GM18870 (cell line): ENCODE measurements around the gene CFAP57.

Experiments
- ATAC-seq: cut with Tn5 transposase; IDR thresholded peaks from one replicate; pipeline ENCODE4 v1.9.1; 2021; ENCODE audit warnings: moderate library complexity; ENCODE audit not compliant: unreplicated experiment

CFAP57 gene

DNA sequence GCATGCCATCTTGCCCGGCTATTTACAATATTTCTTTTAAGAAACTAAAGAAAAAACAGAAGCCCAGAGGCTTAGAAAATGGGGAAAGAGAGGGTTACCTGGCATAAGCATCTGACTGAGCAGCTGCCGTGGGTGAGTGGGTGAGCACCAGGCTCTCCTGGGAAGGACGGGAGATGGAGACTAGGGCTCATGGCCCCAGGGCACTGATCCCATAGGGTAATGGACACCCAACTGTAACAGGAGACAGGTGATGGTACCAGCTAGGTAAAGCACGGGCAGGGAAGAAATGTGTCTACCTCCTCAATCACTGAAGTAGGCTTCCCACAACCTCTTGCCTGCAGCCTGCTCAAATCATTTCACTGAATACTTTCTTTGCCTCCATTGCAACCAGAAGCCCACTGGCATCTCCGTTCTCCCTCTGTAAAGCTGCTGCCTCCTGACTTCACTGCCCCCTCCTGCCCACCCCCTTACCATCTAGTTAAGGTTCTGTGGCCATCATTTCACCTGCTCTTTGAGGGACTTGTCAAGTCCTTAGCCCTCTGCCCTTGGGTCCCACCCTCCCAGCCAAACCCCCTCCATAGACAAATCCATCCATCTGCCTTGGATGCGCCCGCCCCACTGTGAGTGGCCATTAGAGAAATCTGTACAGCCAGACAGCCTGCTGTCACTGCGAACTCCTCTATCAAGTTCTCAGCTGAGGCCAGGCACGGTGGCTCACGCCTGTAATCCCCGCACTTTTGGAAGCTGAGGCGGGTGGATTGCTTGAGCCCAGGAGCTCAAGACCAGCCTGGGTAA lies 103.9 kb downstream of the CFAP57 start:
- ATAC-seq = no peak

DNA sequence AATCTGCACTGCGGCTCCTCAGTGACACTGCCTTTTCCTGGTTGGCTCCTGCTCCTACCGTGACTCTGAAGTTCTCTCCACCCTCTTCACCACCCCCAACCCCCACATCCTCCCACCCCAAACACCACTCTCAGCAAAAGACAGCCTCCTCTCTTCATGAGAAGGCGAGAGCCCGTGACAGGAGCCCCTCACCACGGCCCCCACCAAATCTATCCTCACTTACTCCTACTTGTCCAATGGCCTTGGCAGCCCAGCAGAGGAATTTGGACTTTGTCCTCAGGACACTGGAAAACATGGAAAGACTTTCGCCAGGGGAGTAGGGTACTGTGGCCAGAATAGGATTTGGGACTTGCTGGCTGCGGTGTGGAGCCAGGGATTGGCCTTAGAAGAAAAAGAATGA lies 104.5 kb downstream of the CFAP57 start:
- ATAC-seq = no peak

DNA sequence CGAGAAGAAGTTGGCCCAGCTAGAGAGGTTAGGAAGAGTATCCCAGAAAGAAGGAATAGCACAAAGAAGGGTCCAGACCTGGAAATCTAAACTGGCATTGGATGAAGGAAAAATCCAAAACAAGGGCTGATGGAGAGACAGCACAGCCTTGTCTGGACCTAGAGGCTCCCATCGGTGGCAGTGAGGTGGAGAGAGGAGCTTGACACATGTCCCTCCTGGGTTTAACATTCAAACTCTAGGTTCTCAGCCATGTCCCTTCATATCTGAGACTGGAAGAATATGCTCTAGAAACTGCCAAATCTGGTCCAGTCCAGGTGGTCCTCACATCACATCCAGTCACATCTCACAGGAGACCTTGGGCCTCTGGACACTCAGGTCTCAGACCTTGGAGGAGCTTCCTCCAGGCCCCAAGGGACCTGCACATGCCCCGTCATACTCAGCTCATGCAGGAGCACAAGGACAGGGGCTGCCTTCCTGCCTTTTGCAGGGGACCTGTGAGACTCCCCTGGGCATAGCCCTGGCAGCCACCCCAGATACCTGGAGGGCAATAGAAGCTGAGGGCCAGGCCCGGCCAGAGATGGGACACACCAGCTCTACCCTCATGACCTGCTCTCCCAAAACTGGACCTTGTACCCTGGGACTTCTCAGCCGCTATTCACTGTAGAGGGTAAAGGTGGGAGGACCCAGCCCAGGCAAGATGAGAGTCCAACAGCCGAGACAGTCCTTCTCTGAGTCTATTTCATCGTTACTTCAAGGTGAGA lies 105.2 kb downstream of the CFAP57 start:
- ATAC-seq = no peak

GRCh38 chr1:43279161-43279560 lies 107.0 kb downstream of the CFAP57 start:
- no peak for ATAC-seq

DNA sequence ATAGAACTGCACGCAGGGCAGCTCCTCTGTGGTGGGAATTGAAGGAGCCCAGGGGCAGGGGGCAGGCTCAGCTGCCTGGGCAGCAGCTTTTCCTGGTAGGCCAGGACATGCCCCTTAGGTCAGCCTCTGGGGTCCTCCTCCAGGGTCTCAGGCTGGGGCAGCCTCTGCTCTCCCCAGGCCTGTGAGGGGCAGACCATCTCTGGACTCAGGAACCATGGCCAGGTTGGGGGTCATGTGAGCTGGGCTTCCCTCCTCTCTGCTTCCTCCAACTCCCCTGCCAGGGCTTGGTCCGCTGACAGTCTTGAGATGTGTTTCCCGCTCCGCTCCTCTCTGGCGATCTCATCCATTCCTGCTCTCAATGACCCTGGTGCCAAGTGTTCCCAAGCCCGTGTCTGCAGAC lies 107.5 kb downstream of the CFAP57 start:
- no peak for ATAC-seq

GRCh38 chr1:43280692-43281091 lies 108.6 kb downstream of the CFAP57 start:
- no peak for ATAC-seq

DNA sequence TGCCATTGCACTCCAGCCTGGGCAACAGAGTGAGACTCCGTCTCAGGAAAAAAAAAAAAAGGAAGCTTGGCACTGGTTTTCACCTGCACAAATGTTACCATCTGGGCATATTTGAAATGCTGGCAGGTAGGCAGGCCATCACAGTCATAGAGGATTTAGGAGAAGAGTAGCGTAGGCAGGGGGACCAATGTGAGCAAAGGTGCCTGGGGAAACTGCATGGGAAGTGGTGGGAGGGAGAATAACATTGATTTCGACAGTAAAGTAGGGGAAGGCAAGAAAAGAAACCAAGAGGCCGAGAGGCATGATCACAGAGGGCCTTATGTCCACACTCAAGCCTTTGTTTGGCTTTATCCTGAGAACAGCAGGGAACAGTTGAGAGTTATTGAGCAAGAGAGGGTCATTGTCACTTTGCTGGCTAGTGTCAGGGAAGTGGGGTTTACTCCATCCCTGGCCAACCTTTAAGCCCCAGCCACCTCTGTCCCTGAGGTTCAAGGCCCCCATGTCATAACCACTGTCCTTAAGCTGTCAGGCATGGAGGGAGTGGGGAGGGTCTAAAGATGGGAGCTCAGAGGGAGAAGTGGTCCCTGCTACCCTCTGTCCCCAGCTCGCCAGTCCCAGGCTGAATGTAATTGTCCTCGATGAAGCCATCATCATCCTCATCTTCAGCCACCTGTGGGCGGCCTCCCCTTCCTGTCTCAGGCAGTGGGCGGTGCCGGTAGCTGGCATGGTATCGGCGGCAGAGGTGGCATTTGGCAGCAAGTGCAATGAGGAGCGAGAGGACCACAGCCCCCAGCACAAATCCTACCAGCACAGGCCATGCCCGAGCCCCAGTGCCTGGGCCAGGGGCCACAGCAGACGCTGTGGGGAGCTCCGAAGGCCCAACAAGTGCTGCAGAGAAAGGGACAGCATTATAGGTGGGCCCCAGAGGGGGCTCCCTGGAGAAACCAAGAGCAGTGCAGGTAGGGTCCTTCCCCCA lies 110.4 kb downstream of the CFAP57 start:
- no peak for ATAC-seq

DNA sequence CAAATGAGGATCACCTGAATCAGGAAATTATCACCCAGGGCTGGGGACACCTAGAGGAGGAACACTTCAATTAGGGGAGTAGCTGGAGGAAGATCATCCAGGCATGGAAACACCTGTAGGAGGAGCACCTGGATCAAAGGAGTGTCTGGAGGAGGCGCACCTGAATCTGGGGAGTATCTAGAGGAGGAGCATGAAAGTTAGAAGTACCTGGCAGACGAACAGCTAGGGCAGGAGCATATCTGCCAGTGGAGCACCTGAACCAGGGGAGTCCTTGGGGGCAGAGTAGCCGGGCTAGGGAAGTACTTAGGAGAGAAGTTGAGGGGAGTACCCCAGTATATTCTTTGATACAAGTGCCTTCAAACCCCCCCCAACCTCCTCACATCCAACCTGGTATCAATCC lies 111.9 kb downstream of the CFAP57 start:
- ATAC-seq = no peak

- ATAC-seq = no peak
Observed at GRCh38 chr1:43284546-43285110, 112.5 kb downstream of the CFAP57 start.

- no peak for ATAC-seq
Observed at GRCh38 chr1:43285269-43285990, 113.3 kb downstream of the CFAP57 start, which contains the start of gene C1orf210. Gene C1orf210, minus strand, starts transcription at chr1:43285581. Its CDS starts 2,311 bp downstream, at chr1:43283270.

- ATAC-seq = no peak
Observed at GRCh38 chr1:43286115-43286514, 114.0 kb downstream of the CFAP57 start.

- no peak for ATAC-seq
Observed at GRCh38 chr1:43286533-43286932, 114.4 kb downstream of the CFAP57 start.

DNA sequence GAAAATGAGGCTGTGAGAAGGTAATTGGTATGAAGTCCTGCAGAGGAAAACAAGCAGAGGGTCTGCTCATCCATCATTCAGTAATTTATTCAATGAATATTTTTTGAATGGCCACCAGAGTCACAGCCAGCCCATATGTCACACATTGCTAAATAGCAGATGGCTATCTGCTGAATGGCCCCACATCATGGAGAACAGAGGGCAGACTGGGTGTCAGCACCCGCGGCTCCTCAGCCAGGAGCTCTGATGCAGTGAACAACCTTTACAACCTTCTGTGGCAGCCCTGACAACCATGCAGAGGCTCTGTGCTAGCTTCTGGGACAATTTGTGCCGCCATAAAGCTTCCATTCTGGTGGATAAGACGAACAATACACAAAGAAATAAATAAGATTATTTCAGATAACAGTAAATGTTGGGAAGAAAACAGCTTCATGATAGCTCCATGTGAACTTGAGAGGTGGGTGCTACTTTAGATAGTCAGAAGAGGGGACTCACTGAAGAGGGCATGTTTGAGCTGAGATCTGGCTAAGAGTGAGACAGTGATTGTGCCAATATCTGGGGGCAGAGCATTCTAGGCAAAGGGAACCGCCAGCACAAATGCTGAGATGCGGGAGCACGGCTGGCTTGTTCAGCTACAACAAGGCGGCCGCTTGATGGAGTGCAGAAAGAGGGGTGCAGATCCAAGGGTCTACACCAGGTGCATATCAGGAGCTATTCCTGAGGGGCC lies 116.1 kb downstream of the CFAP57 start:
- no peak for ATAC-seq

DNA sequence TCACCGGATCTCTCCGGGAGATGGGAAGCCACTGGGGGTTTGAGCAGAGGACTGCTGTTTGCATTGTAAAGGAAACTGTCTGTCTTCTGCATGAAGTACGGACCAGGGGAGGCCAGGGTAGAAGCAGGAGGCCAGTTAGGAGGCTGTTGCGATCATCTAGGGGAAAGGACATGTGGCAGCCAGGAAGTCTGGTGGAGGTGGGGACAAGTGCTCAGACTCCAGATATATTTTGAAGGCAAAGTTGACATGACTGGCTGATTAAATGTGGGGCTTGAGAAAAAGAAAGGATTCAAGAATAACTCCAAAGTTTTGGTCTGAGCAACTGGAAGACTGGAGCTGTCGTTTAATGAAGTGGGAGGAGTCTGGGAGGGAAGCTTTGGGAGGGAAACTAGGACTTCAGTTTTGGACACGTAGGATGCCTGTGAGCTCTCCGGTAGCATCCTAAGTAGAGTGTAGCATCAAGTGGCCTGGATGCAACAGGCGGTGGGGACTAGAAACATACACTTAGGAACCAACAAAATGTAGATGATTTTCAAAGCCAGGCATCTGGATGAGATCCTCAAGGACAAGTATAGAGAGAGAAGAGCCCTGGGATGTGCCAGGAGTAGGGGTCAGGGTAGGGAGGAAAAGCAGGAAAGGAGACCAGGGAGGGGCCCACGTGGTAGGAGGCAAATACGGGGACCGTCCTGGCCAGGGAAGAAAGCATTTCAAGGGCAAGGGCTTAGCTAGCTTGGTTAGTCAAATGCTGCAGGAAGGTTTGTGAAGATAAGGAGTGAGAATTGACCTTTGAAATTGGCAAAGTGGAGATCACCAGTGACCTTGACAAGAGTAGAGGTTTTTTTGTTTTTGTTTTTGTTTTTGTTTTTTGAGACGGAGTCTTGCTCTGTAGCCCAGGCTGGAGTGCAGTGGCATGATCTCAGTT lies 116.9 kb downstream of the CFAP57 start:
- no peak for ATAC-seq

- no peak for ATAC-seq
Observed at GRCh38 chr1:43292216-43292615, 120.1 kb downstream of the CFAP57 start.

DNA sequence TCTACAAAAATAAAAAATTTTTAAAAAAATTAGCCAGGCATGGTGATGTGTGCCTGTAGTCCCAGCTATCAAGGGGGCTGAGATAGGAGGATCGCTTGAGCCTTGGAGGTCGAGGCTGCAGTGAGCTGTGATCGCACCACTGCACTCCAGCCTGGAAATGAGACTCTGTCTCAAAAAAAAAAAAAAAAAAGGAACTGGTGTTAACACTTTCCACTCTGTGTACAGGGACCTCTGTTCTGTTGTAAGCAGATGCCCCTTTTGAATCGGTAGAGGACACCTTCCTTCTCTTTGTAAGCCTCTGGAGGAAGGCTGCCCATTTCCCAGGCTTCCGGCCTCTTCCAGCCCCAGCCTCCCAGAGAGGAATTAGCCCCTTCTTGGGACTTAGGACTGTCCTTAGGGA lies 120.5 kb downstream of the CFAP57 start:
- no peak for ATAC-seq

DNA sequence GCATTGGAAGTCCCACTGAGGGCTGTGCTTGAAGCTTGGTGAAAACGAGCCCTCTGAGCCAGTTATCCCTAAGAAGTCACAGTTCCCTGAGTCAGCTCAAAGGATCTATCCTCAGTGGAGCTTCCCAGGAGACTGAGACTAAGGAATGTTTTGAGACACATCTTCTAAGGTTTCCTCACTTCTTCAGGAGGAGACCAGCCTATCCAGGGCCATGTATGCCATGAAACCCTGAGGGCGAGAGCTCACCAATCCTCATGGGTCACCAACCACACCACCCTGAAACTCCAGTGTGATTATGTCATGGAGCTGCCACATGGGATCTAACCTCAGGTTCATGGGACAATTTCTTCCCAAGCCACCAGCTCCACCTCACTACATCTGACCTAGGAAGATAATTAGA lies 121.0 kb downstream of the CFAP57 start:
- no peak for ATAC-seq
